Measurements from ENCODE around the gene PARN. TPM values are rescaled to one million over a fixed set of nuclear protein-coding genes. Genes with fewer than 3 reads are reported as not detected.

PARN gene
- total RNA-seq, 1 experiment from 2014 or later, result 37.7 TPM

- TF ChIP-seq CTCF (IDR thresholded peaks at IDR 0.05) (peak; percentile 37), RELA (CRISPR knock-in tag; IDR thresholded peaks at IDR 0.05; ENCODE audit: borderline replicate concordance) (no peak), NR1H2 (CRISPR knock-in tag; IDR thresholded peaks at IDR 0.05) (no peak), ZNF219 (CRISPR knock-in tag; IDR thresholded peaks at IDR 0.05; ENCODE audit: borderline replicate concordance) (no peak), FOXP1 (CRISPR knock-in tag; IDR thresholded peaks at IDR 0.05; ENCODE audit: borderline replicate concordance) (no peak), PREB (CRISPR knock-in tag; IDR thresholded peaks at IDR 0.05; ENCODE audit: borderline replicate concordance) (no peak), ATF1 (CRISPR knock-in tag; IDR thresholded peaks at IDR 0.05) (no peak)
Observed at GRCh38 chr16:14529010-14529669, 100.9 kb downstream of the PARN start (continued).

DNA sequence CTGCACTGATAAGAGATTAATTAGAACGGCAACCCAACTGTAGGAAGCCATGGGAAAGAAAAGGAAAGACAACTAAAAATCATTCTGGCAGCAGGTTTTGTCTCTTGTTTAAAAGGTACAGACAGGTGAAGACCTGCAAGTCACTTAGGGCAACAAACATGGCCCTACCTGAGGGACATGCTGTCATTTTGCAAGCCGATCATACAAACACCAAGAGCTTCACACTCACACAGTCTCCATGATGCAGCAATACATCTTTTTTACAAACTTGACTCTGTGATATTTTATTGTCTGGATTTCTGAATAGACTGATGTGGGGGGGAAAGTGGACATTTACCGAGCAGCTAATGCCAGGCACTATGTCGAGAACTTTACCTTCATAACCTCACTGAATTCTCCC is 101.8 kb downstream of the PARN start:
- Mint-ChIP-seq H3K27me3 (ENCODE audit: low read depth) (no peaks in the 10 kb centered on the region; the same call in 1 of the 2 replicates), H3K9me3 (no peaks in the 10 kb centered on the region), H3K27ac (0 out of 2 replicates have a peak overlapping the region, but pooled peaks have one; percentile 66), H3K4me1 (peaks cover 45% of the 10 kb centered on the region), H3K36me3 (peaks cover 6% of the 10 kb centered on the region; the same call in 1 of the 2 replicates), H3K4me3 (no peak overlapping the region)
- CTCF ChIA-PET, result interaction anchor here (0.5 to 4.1 kb wide), 16 partner anchors 9 to 279 kb away, joined by 3 to 35 read pairs (median 3); no protein-coding TSS in a partner anchor
- TF ChIP-seq ZNF396 (CRISPR knock-in tag; IDR thresholded peaks at IDR 0.05; ENCODE audit: borderline replicate concordance), result no peak
- no peak for TF ChIP-seq JUN (CRISPR knock-in tag; IDR thresholded peaks at IDR 0.05)
- TF ChIP-seq IRF2 (CRISPR knock-in tag; IDR thresholded peaks at IDR 0.05; ENCODE audit: borderline replicate concordance, low read depth), result no peak
- TF ChIP-seq, protein P1, sequence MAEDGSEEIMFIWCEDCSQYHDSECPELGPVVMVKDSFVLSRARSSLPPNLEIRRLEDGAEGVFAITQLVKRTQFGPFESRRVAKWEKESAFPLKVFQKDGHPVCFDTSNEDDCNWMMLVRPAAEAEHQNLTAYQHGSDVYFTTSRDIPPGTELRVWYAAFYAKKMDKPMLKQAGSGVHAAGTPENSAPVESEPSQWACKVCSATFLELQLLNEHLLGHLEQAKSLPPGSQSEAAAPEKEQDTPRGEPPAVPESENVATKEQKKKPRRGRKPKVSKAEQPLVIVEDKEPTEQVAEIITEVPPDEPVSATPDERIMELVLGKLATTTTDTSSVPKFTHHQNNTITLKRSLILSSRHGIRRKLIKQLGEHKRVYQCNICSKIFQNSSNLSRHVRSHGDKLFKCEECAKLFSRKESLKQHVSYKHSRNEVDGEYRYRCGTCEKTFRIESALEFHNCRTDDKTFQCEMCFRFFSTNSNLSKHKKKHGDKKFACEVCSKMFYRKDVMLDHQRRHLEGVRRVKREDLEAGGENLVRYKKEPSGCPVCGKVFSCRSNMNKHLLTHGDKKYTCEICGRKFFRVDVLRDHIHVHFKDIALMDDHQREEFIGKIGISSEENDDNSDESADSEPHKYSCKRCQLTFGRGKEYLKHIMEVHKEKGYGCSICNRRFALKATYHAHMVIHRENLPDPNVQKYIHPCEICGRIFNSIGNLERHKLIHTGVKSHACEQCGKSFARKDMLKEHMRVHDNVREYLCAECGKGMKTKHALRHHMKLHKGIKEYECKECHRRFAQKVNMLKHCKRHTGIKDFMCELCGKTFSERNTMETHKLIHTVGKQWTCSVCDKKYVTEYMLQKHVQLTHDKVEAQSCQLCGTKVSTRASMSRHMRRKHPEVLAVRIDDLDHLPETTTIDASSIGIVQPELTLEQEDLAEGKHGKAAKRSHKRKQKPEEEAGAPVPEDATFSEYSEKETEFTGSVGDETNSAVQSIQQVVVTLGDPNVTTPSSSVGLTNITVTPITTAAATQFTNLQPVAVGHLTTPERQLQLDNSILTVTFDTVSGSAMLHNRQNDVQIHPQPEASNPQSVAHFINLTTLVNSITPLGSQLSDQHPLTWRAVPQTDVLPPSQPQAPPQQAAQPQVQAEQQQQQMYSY (CRISPR knock-in tag; IDR thresholded peaks at IDR 0.05), result no peak
- TF ChIP-seq ZNF423 (CRISPR knock-in tag; IDR thresholded peaks at IDR 0.05), result no peak
- no peak for TF ChIP-seq FOXP1 (CRISPR knock-in tag; IDR thresholded peaks at IDR 0.05; ENCODE audit: borderline replicate concordance)
- no peak for TF ChIP-seq ATF1 (CRISPR knock-in tag; IDR thresholded peaks at IDR 0.05)
- TF ChIP-seq TP53 (CRISPR knock-in tag; IDR thresholded peaks at IDR 0.05), result no peak
- TF ChIP-seq, protein P2, sequence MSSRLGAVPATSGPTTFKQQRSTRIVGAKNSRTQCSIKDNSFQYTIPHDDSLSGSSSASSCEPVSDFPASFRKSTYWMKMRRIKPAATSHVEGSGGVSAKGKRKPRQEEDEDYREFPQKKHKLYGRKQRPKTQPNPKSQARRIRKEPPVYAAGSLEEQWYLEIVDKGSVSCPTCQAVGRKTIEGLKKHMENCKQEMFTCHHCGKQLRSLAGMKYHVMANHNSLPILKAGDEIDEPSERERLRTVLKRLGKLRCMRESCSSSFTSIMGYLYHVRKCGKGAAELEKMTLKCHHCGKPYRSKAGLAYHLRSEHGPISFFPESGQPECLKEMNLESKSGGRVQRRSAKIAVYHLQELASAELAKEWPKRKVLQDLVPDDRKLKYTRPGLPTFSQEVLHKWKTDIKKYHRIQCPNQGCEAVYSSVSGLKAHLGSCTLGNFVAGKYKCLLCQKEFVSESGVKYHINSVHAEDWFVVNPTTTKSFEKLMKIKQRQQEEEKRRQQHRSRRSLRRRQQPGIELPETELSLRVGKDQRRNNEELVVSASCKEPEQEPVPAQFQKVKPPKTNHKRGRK (CRISPR knock-in tag; IDR thresholded peaks at IDR 0.05; ENCODE audit: borderline replicate concordance), result no peak
- TF ChIP-seq E2F1 (CRISPR knock-in tag; IDR thresholded peaks at IDR 0.05), result no peak
- TF ChIP-seq ZNF232 (CRISPR knock-in tag; IDR thresholded peaks at IDR 0.05), result no peak
- TF ChIP-seq, protein P3, sequence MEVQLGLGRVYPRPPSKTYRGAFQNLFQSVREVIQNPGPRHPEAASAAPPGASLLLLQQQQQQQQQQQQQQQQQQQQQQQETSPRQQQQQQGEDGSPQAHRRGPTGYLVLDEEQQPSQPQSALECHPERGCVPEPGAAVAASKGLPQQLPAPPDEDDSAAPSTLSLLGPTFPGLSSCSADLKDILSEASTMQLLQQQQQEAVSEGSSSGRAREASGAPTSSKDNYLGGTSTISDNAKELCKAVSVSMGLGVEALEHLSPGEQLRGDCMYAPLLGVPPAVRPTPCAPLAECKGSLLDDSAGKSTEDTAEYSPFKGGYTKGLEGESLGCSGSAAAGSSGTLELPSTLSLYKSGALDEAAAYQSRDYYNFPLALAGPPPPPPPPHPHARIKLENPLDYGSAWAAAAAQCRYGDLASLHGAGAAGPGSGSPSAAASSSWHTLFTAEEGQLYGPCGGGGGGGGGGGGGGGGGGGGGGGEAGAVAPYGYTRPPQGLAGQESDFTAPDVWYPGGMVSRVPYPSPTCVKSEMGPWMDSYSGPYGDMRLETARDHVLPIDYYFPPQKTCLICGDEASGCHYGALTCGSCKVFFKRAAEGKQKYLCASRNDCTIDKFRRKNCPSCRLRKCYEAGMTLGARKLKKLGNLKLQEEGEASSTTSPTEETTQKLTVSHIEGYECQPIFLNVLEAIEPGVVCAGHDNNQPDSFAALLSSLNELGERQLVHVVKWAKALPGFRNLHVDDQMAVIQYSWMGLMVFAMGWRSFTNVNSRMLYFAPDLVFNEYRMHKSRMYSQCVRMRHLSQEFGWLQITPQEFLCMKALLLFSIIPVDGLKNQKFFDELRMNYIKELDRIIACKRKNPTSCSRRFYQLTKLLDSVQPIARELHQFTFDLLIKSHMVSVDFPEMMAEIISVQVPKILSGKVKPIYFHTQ (CRISPR knock-in tag; IDR thresholded peaks at IDR 0.05), result no peak
- no peak for TF ChIP-seq TEAD1 (CRISPR knock-in tag; IDR thresholded peaks at IDR 0.05)
- no peak for TF ChIP-seq SMAD4 (CRISPR knock-in tag; IDR thresholded peaks at IDR 0.05)
- no peak for TF ChIP-seq MXD4 (CRISPR knock-in tag; IDR thresholded peaks at IDR 0.05; ENCODE audit: borderline replicate concordance)
- no peak for TF ChIP-seq ZNF121 (CRISPR knock-in tag; IDR thresholded peaks at IDR 0.05)
- TF ChIP-seq RORB (CRISPR knock-in tag; IDR thresholded peaks at IDR 0.05), result no peak
- TF ChIP-seq ATF3 (CRISPR knock-in tag; conservative IDR thresholded peaks at IDR 0.05), result no peak
- no peak for TF ChIP-seq ZNF219 (CRISPR knock-in tag; IDR thresholded peaks at IDR 0.05; ENCODE audit: borderline replicate concordance)
- no peak for TF ChIP-seq ZNF416 (CRISPR knock-in tag; IDR thresholded peaks at IDR 0.05)
- ATAC-seq (no peak), DNase-seq (ENCODE audit: low spot score) (no peak)
- POLR2A ChIA-PET, result interaction anchor here (0.6 to 0.8 kb wide), 2 partner anchors 225 to 662 kb away, joined by 3 read pairs; no protein-coding TSS in a partner anchor

All from WTC11 (cell line).